PC-3 (cell line): Measurements from ENCODE around the gene TUT7.

ENCODE experiments used
- EZH2 ChIP-seq: fragments of 300-600 bp; sonication (generic); IDR thresholded peaks from one replicate; pipeline ENCODE4 v1.6.1; 2017; ENCODE audit warnings: antibody characterized with exemption, mild to moderate bottlenecking, low read length; ENCODE audit not compliant: unreplicated experiment
- EZH2phosphoT487 ChIP-seq: fragments of 300-600 bp; sonication (generic); IDR thresholded peaks from 2 replicates; pipeline ENCODE4 v1.6.1; 2018; ENCODE audit warnings: mild to moderate bottlenecking, antibody characterized with exemption, low read length, borderline replicate concordance
- TF ChIP-seq, protein P1 (sequence below): fragments of 300-600 bp; sonication (generic); conservative IDR thresholded peaks from 2 replicates; pipeline ENCODE4 v1.5.1; 2017; ENCODE audit warnings: antibody characterized with exemption, low read depth, mild to moderate bottlenecking, low read length

GRCh38 chr9:86369810-86370209 lies 15.6 kb upstream of the TUT7 start:
- TF ChIP-seq, protein P1, sequence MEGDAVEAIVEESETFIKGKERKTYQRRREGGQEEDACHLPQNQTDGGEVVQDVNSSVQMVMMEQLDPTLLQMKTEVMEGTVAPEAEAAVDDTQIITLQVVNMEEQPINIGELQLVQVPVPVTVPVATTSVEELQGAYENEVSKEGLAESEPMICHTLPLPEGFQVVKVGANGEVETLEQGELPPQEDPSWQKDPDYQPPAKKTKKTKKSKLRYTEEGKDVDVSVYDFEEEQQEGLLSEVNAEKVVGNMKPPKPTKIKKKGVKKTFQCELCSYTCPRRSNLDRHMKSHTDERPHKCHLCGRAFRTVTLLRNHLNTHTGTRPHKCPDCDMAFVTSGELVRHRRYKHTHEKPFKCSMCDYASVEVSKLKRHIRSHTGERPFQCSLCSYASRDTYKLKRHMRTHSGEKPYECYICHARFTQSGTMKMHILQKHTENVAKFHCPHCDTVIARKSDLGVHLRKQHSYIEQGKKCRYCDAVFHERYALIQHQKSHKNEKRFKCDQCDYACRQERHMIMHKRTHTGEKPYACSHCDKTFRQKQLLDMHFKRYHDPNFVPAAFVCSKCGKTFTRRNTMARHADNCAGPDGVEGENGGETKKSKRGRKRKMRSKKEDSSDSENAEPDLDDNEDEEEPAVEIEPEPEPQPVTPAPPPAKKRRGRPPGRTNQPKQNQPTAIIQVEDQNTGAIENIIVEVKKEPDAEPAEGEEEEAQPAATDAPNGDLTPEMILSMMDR = no peak
- no peak for TF ChIP-seq EZH2
- TF ChIP-seq EZH2phosphoT487 = no peak
